Mesenteric fat pad (tissue), 1 donor: Measurements from ENCODE around the gene BTG4. TPM values are rescaled to one million over a fixed set of nuclear protein-coding genes. Genes with fewer than 3 reads are reported as not detected.

ENCODE experiments used
- DNase-seq: peaks from one replicate; pipeline ENCODE4 v3.0.0-alpha.2; 2020; ENCODE audit warnings: low spot score
- long read RNA-seq: library from polyadenylated mRNA; unstranded; transcript quantifications from one replicate; pipeline ENCODE4 v2.0.0, GENCODE V29; 2020
- total RNA-seq: library from RNA; stranded (reverse); fragmentation: NEBNext Ultra II Directional; extraction: Animal tissue kit (Norgen Biotek cat#: 25700); gene quantifications from one replicate; pipeline ENCODE4 v1.2.1, GENCODE V29; 2021
- donor health status: DM: yes; HTN: yes; CAD: no.

Gene BTG4
- not detected for total RNA-seq
- long read RNA-seq, result 0 reads

GRCh38 chr11:111512296-111513239 is at the start of gene BTG4:
Gene BTG4, minus strand, starts transcription at chr11:111512386. Its CDS starts 13,610 bp downstream, at chr11:111498776.
- DNase-seq, result no peak

GRCh38 chr11:111561791-111562325 is 49.7 kb upstream of the BTG4 start:
- no peak for DNase-seq

- DNase-seq, result no peak
Observed at GRCh38 chr11:111561306-111561705, 49.1 kb upstream of the BTG4 start.

- DNase-seq, result no peak
Observed at GRCh38 chr11:111560800-111561199, 48.6 kb upstream of the BTG4 start.

- DNase-seq, result no peak
Observed at GRCh38 chr11:111559800-111560464, 47.7 kb upstream of the BTG4 start.

GRCh38 chr11:111557425-111558111 is 45.4 kb upstream of the BTG4 start:
- DNase-seq, result no peak

GRCh38 chr11:111555255-111555654 is 43.1 kb upstream of the BTG4 start:
- no peak for DNase-seq

- DNase-seq, result no peak
Observed at GRCh38 chr11:111554532-111554931, 42.3 kb upstream of the BTG4 start.

GRCh38 chr11:111550258-111550657 is 38.1 kb upstream of the BTG4 start:
- no peak for DNase-seq

- no peak for DNase-seq
Observed at GRCh38 chr11:111549869-111550203, 37.6 kb upstream of the BTG4 start.

GRCh38 chr11:111549196-111549868 is 37.1 kb upstream of the BTG4 start:
- no peak for DNase-seq

- no peak for DNase-seq
Observed at GRCh38 chr11:111548525-111548924, 36.3 kb upstream of the BTG4 start.

- no peak for DNase-seq
Observed at GRCh38 chr11:111542606-111543275, 30.6 kb upstream of the BTG4 start.

GRCh38 chr11:111541254-111542061 is 29.3 kb upstream of the BTG4 start:
- no peak for DNase-seq

- no peak for DNase-seq
Observed at GRCh38 chr11:111540937-111541253, 28.7 kb upstream of the BTG4 start.

- no peak for DNase-seq
Observed at GRCh38 chr11:111540114-111540936, 28.1 kb upstream of the BTG4 start, which contains the start of gene LAYN. Gene LAYN, plus strand, starts transcription at chr11:111540720. Its CDS starts 124 bp downstream, at chr11:111540844.

GRCh38 chr11:111539426-111540113 is 27.4 kb upstream of the BTG4 start:
- DNase-seq, result no peak
